G401.6 (cell line): ENCODE results near the gene TBX15.

Experiments used
- FAIRE-seq: peaks from 2 replicates; lab custom pipeline; 2012; peaks lifted over from hg19 to GRCh38; lab: Jason Lieb, UNC

The TBX15 gene

DNA sequence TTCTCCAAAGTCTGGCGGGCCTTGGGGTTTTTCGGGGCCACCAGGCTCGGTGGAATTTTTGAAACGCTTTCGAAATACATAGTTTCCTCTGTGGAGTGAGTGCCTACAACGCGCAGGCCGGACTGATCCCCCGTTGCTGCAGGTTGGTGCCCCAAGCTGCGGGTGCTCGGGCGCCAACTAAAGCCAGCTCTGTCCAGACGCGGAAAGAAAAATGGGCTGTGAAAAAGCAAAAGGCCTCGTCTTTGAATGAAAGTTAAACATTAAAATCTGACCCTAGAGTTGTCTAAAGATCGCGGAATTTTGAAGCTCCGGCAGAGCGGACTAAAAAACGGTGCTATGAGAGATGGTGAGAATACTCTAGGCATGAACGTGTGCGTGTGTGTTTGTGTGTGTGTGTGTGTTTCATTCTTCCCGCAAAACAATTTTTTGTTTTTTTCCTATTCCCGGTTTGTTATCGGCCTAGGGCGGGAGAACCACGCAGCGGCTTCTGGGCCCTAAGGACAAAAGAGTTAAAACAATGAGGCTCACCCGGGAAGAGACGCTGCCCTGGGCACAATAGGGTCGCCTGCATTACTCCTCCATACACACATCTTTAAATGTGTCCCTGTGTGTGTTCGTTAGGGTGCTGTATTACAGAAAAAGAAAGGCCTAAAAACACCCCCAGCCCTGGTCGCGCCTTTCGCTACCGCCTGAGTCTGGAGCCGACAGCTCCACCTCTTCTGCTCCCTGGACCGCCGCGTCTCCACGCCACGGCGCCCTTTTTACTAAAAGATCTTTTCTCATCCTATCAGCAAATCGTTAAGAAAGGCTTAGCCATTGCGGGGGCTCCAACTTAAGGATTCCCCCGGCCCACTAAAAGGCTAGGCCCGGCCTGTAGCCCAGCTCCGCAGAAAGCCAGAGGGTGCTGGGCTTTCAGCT, 3.2 kb downstream of the TBX15 start:
- no peak for FAIRE-seq

DNA sequence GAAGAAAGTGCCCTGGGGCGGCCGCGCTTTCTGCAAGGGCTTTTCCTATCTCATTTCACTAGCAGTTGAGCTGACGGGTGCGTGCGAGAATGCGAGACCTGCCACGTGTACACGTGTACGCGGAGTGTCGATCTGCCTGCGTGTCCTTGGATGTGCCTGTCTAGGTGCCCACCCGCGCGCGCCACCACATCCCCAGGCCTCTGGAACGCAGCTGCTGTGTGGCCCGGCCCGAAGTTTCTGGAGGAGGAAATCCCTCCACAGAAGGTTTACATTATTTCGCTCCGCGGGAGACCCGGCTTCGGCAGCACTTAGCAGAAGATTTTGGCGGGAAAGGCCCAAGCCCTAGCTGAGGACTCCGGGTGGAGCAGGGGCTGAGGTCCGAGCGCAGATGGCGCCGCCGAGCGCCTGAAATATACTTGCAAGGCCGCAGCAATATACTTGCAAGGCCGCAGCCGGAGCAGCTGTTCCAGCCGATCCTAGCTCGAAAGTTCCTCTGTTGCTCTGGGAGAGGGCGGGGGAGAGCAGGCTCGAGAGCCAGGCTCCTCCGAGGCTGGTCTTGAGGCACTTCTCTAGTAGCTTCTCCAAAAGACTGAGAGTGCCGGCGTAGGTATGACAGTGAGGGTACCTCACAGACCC, 3.9 kb downstream of the TBX15 start:
- FAIRE-seq, result no peak

DNA sequence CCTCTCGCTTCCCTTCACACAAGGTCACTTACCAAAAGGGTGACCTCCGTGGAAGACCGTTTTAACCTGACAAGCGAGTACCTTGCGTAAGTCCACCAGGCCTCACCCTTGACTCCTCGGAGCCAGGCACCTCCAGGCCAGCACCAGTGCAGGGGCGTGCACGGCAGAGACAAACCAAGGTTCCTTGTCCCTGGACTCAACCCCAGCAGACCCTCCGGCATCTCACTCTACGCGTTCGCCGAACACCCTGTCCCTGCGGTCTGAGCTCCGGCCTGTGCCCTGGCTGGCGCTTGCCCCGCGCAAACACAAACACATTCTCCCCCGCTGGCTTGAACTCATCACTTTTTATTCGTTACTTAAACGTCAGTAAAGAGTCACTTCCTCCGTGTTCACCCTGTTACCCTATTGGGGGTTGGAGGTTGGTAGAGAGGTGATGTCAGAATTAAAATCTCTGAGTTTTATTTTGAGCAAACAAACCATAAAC, 4.5 kb downstream of the TBX15 start:
- no peak for FAIRE-seq

DNA sequence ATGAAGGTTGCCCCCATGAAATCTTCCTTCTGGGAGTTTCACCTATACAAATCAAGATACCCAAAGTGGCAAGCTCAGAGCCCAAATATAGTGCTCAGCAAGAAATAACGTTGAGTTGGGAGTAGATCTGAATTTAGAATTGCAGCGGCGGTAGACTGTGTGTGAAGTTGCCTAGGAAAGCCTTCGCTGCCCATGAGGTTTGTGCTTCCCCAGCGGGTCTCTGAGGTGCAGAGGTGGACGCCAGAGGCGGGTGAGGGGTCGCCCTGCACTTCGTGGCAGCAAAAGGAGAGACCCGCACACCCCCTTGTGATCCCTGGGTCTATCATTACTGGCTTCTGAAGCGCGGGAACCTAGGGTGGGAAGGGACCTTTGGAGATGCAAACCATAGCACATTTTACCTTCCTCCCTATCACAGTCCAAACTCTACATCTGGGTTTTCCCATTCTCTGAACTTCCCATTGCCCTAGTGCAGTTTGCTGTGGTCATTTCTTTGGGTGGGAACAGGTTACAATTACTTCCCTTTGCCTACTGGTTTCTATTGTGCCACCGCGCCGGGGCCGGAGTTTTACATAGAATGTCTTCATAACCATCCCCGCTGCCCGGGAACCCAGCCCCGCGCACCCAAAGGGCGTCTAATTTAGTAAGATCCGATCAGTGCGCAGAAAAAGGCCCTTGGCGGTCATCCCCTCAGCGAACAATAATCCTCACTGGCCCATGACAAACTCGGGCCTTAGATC, 5.2 kb downstream of the TBX15 start:
- no peak for FAIRE-seq

DNA sequence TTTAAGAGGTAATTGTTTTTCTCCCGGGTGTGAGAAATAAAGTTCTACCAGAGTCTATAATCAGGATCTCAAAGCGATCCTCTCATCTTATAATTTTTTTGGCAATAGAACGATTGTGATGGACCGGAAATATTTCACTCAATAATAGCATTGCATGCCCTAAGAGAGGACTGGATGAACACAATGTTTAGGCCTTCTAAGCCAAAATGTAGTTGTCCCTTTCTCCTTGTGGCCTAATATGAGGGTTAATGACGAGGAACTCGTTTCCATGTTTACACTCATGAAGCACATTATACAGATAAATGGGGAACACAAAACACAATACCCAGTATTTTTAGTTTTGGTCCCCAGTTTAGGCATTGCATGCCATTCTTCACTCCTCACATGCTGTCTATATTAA, 5.9 kb downstream of the TBX15 start:
- FAIRE-seq, result no peak

DNA sequence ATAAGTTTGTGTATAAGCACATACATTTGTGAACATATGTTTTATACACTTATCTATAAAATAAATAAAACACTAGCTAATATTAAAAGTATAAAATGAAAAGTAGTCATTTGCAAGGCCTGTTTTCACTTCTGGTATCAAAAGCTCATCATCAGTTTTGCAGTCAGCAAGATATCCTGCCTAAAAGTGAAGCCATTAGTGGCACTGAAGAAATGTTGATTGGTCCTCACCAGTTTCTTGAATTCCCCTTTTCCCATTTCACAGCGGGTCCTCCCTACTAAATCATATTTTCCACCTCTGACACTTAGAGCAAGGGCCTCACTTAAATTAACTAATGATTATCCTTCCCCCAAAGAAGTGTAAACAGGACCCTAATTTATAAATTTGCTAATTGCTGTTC, 6.7 kb downstream of the TBX15 start:
- FAIRE-seq, result no peak

DNA sequence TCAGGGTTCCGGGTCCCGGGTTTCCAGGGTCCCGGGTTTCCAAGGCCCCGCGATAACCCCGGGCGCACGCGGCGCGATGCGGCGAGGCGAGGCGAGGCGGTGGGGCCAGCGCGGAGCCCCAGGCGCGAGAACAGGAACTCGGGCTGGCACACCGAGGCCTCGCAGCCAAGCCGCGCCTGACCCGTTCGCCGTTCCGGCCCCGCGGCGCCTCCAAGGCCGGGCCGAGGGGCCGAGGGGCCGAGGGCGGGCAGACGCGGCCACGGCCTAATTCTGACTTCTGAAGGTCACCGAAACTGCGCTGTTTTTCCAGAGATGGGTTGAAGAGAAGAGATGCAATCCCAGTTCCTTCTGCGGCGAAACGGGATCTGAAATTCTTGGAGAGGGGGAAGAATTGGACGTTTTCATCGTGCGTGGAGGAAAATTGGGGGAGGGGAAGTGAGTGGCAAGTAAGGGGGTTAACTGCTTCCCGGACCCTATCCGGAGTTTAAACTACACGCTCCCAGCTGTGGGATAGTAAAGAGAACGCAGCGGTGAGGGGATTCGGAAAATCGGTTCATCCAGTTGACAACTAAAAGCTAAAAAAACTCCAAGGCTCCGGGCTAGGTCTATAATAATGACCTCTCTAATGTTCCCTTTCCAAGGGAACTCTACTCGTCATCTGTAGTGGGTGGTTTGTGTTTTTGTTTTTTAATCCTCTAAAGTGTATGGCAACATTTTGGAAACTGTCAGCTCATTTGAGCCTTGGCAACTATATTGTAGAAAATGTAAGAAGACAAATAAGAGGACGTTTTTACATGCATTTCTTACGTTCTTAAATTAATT, 8.2 kb downstream of the TBX15 start:
- no peak for FAIRE-seq

DNA sequence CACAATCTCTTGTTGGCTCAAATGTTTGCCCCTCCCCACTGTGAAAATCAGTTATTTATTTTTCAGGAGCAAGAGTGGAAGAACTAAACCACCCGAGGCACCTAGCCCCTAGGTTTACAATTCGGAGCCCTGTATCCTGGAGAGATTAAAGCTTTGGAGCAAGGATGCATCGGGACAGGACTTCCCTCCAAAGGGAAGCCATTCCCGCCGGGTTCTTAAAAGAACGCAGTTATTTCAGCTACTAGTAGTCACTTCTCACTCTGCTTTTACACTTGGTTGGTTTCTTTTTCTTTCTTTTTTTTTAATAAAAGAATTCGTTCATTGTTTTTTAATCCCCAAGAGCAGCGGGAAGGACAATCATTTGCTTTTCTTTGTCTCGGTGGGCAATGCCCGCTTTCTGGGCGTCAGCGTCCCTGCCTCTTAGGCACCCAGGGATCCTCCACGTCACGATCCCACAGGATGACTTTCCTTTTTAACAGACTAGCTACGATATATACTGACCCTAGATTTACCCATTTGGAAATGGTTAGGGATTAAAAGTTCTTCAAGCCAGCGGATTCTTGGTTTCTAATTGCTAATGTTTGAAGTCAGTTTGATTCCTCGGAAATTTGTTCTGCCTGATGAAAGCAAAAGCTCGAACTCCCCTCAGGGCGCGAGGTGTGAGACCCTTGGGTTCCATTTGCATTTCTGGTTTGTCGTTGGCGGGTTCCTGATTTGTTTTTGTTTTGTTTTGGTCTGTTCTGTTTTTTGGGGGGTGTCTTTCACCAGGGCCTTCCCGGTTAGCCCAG, 9.0 kb downstream of the TBX15 start:
- no peak for FAIRE-seq

DNA sequence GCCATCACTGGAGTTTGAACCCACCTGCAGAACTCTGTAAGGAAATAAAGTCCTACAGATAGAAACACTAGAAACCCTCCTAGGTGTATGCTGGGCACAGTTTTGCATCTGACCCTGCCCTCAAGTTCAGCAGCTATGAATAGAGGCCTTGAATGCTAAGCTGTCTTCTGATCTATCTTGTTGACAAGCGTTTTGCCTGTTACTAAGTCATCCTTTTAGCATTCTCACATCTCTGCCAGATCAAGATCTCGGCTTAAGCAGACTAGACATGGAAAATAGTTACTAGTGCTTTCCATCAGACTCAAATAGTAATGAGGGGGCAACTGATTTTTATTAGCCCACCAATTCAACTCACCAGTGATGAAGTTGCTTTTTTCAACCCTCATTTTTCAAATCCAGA, 10.5 kb downstream of the TBX15 start:
- no peak for FAIRE-seq

DNA sequence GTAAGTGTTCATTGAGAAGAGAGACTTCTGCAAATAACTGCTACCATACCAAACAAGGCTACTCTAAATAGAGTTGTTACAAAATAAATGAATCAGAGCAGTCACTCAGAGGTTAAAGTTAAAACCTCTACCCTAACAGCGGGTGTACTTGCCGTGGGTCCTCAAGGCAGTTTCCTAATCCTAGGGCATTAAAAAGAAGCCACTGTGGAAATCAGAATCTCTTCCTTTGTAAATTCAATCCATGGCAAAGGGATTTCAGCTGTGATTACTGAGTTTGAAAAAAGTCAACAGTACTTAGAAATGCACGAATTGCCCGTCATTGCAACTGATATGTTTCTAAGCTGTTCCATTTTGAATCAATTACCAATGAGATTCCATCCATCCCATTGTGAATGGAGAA, 13.5 kb downstream of the TBX15 start:
- no peak for FAIRE-seq

DNA sequence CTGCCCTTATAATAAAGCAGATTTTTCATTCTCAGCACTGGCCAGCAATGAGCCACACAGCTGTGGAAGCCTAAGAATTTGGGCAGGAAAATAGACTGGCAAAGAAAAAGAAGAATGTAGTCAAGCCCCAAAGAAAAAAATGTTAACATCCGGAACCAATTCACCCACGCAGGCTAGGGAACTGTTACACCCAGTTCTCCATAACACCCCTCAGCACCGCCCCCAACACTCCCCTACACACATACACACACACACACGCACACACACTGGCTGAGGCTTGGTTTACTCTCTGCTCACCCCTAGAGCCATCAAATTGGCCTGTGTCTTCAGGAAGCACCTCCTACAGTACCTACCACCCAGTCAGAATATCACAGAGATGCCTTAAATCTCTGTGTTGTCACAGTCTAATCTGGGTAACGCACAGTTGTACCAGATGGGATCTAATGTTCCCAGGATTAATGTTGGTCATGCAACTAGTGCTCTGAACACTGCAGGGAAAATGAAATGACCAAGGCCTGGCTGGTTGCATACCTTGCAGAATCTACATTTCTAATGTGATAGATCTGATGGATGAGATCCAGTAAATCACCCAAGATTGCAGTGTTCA, 14.5 kb downstream of the TBX15 start:
- FAIRE-seq, result no peak

DNA sequence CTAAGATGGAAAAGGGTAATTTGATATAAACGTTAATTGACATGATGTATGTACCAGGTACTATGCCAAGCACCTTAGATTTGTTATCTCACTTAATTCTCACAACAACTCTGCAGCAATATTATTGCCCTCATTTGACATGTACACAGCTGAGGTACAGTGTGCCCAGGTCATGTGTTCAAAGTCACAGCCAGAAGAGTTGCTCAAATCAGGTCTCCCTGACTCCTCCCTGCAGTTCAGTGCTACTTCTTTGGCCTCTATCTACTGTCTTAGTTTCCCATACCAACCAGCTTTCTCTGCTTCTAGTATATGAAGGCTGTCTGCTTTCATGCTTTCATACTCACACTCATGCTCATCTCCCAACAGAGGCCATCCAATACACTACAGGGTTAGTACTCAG, 15.1 kb downstream of the TBX15 start:
- FAIRE-seq, result no peak

DNA sequence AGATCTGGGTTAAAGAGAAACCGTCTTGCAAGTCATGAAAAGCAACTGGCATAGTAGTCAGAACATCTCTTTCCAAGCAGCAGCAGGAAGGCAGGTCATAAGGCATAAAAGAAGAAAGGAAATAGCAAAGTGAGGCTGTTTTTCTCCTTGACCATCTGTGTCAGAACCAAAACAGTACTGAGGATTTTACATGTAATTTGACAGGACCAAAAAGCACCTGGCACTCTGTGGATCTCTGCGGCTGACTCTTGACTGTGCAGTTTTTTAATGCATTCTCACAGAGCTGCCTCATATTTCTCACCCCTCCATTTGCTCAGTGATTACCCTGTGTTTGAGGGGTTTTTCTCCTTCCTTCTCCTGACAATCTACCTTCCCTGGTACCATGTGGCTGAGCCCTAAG, 17.7 kb downstream of the TBX15 start:
- FAIRE-seq, result no peak

DNA sequence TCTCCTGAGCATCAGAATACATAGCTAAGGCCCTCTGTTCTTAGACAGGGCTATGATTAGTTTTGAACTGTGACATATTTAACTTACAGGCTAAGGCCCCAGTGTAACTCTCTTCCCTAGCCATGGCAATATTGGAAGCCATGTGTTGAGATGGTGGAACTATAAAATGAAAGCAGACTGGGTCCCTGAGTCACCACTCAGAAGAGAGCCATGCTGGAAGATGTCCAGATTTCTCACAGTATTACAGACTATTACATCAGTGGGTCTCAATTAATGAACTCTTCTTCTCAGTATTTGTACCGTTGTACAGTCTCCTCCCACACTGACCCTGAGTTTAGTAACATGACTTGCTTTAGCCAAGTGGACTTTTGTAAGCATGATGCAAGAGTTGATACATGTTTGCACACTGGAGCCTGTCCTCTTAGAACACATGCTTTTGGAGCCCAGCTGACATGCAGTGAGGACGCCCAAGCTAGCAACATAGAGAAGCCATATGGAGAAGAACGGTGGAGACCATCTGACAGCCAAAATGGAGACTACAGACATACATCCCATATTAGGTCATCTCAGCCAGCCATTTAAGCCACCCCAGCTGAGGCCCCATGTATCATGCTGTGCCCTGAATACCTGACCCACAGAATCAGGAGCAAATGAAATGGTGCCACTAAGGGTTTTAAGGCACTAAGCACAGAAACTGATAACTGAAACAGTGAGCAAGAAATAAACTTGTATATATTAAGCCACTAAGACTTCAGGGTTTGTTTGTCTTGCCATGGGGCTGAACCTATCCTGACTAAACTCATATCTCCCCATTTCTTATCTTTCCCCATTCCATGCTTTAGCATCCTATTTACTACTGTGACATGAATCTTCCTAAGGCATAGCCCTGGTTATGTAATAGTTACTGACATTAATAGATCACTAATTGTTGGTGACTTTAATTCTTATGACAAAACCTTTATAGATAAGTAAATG, 24.4 kb downstream of the TBX15 start:
- FAIRE-seq, result no peak

DNA sequence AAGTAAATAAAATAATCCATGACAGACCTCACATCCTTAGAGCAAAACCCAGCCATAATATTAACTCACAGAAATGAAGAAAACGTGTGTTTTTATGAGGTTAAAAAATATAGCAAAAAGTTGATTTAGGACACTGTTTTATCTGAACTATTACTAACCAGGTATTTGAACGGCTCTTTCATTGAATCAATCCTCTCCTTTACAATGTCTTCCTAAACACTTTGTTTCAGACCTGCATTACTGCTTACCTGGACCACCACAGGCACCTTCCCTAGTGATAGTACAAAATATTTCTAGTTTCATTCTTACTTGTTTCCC, 25.0 kb downstream of the TBX15 start:
- FAIRE-seq, result no peak

DNA sequence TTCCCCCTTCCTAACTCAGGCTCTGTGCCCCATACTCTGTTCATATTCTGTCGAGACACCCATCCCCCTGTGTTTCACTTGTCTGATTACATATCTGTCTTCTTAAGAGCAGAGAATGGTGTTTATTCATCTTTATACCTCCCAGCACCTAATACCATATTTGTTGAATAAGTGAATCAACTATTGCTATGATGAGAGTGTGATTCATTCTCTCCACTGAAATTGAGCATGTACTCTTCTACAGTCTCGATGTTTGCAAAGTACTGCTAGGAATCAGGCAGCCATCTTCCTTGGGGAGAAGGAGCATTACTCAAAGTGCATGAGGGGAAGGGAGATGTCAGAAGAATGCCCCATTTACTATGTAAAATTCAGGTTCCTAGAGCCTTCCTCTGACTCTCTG, 27.0 kb downstream of the TBX15 start:
- no peak for FAIRE-seq

DNA sequence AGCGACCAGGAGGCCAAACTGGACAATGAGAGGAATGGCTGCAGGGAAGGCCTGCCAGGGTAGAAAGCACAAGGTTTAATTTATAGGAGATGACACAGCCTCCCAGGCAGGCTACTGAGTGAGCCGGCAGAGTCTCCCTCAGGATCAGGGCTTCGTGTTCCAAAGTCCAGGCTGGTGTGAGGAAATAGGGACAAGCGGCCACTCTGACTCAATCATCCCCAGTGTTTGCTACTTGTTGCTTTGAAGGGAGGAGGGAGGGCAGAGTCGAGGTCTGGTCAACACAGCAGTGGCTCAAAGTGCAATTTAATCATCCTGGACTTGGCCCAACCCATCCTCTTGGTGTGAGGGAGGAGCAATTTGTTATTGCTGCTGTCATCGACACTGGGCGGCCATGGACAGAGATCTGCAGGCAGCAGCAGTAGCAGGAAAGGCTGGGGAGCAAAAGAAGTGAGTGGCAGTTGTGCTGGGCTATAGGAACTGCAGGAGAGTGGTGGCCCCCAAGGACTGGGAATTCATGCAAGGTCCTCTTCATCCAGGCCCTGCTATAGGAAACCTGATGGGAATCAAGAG, 27.5 kb downstream of the TBX15 start:
- FAIRE-seq, result no peak

DNA sequence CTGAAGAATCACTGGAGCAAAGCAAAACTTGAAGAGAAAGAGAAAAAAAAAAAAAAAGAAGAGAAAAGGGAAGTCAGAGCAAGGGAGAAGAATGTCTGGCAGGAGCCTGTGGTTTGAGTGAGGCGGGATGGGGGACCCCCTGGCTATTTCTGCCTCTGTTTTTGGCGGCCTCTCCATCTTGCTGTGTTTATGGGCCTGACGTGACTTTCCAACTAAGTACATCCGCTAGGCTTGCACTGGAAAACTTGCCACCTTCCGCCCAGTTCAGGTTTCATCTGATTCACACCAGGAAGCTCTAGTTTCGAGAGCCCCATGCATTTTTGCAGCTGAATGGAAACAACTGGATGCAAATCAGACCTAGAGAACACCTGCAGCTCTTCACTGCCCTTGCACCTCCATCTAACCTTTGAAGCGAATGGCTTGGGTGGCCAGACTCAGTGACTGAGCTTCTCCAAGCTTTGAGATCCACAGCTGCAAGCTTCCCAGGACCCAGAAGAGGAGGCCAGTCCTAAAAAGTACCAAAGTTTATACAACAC, 28.0 kb downstream of the TBX15 start:
- FAIRE-seq, result no peak

DNA sequence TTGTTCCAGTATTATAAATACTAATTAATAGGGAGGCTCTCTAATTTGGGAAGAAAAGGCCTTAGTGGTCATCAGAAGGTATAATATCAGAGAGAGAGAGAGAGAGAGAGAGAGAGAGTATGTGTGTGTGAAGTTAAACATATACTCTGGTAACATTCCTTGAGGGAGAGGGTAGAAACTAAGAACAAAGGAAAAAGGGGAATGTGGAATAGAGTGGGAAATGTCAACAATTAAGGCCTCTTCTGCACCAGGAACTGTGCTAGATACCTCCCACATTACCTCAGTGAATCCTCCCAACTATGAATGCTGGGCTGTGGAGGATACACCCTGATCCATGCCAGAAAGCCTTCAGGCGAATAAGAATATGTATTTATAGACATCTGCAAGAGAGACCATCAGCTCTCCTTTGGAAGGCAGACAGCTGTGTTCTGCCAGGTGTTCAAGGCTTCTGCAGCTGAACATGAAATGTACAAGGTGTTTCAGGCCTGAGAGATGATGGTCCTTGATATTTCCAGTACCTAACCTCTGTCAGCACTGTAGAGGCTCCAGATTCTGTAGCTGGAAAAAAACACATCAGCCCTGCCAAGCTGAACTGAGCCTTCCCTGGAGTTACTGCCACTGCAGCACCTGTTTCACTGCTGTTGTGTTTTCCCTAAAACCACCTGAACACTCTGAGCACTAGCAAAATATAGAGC, 29.1 kb downstream of the TBX15 start:
- FAIRE-seq, result no peak
